Measurements from ENCODE around the gene SGSM2.

The SGSM2 gene

DNA sequence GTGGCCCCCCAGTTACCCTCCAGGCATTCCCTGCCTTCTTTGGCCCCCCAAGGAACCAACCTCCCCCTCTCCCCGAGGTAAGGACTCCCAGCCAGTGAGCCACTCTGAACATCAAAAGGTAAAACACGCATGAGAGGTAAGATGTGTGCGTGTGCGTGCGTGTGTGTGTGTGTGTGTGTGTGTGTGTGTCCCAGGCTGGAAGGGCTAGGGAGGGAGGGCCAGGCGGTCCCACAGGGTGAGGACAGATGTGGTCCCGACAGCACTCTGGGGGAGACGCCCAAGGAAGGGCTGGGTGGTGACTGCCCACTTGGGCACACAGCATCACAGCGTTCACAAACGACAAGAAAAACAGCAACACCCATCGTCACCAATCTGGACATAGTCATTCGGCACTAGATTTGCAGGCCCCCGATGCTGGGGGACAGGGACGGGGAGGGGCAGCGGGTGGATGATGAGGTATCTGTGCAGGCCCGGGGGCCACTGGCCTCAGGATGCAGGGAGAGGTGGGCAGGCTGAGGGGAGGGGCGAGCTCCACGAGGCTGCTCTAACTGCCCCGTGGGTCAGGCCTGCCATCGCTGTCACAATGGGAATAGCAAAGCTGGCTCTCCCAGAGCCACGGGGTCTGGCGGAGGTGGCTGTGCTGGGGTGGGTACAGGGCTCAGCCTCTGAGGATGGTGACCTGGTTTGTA, 47.3 kb downstream of the SGSM2 start:
- DNase-seq (ENCODE audit: extremely low read depth in 1 of 2, low read depth in 1 of 2), result no peak

DNA sequence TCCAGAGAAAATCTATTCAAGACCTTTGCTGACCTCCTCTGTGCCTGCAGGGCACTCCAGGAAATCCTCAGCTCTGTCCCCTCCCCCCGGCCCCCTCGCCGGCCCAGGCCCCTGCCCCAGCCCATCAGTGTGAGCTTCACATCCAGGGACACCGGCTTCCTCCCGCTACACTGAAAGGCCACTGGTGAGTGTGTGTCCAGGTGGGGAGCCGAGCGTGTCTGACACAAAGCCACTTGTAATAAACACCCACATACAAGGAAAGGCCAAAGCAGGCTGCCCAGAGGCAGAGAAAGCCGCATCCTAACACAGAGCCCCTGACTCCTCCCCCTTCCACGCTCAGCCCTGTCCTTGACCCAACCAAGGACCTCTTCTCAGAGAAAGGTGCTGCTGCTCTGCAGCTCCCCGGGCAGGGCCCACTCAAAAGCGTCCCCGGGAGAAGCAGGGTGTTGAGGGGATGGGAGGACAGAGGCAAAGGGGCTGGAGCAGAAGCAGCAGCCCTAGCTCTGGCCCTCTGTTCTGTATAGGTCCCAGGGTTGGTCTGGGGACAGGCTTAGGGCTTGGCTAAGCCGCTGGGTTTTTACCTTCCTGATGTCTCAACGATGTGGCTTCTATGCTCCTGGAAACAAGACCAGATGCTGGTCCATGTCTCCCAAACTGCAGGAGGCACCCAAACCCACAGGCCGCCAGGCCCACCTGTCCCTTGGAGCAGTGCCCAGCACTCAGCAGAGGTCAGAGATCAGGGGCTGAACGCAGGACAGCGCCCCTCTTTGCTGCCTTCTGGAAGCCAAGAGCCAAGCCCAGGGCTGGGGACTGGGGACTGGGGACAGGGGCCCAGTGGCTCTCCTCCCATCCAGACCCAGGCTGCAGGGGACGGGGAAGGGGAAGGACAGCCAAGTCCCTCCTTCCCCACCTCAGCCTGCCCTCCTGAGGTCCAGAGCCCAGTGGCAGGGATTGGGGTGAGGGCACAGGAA, 48.2 kb downstream of the SGSM2 start:
- DNase-seq (ENCODE audit: extremely low read depth in 1 of 2, low read depth in 1 of 2), result no peak

DNA sequence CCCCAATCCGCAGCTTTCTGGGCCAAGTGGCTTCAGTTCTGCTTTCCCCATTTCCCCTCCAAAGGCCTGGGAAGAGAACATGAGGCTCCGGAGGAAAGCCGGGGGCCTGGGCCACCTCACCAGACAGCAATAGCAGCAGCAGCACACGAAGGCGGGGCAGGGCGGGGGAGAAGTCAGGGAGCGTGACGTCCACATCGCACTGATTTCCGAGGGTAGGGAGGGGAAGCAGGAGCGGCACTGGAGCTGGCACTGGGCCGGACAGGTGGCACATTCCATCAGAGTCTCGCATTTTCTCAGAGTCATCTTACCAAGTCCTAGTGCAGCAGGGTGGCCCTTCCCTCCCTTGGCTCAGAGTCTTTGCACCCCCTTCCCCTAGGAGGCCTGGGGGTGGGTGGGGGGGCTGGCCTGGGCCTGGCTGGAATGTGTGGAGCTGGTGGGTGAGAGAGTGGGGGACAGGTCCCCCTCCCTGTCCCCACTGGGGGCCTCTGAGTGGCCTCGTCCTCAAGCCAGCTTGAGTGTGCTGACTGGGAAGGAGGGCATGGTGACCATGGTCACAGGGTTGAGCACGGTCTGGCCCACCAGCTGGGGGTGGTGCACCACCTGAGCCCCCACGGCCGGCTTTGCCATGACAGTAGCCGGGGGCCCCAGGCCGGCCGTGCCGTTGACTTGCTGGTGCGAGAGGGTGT, 49.2 kb downstream of the SGSM2 start:
- DNase-seq (ENCODE audit: extremely low read depth in 1 of 2, low read depth in 1 of 2), result no peak

DNA sequence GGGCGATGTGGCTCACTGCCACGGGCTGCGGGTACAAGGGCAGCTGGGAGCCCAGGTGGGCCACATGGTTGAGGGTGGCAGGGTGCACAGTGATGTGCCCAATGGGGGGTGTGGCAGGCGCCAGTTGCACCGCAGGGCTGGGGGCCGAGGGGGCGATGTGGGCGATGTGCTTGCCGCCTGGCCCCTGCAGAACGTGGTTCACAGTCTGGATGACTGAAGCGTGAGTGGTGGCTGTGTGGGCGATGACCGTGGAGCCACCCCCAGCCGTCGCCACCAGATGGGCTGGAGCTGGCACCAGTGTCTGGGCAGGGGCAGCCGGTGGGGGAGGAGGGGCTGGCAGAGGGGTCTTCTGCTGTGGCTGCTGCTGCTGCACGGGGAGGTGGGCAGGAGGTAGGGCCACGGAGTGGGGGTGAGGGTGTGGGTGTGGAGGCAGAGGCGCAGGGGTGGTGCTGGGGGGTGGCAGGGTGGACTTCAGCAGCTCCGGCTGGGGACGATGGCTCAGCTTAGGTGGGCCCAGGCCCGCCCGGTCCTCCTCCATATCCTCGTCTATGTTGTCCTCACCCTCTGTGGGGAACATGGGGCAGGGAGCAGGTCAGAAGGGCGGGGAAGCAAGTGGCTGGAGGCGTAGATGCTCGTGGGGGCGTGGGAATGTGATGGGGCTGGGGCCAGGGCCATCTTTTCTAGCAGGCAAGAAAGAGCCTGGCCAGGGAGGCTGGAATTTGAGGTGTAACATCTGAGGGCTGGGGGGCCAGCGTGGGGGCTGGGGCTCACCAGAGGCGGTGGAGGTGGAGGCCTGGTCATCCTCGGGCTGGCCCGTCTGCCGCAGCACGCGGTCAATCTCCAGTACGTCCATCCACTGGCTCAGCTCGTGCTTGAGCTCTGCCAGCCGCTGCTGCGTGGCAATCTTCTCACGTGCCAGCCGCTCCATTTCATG, 50.1 kb downstream of the SGSM2 start:
- DNase-seq (ENCODE audit: extremely low read depth in 1 of 2, low read depth in 1 of 2), result no peak

DNA sequence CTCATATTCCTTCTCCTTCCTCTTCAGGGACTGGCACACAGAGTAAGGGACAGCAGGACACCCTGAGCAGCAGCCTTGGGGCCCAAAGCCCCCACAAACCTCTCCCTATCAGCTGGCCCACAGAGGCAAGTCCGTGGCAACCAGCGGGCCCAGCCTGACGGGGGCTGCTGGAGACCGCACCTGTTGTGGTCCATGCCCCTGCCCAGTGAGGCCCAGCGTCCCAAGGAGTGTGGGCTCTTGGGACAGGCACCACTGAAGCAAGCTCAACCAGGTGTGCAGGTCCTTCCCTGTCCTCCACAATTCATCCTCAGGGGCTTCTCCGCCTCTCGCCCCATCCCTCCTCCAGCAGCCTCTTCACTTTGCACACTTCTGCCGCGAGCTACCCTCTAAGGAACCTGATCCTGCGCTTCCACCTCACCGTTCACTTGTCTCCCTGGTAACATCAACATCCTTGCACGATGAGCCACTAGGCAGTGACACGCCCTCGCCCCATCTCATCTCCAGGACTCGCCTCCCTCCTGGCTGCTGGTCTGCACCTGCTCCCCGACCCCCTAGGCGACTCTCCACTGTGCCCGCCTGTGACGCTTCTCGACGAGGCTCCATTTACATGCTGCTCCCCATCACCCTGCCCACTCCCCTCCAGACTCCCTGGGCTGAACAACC, 50.9 kb downstream of the SGSM2 start:
- DNase-seq (ENCODE audit: extremely low read depth in 1 of 2, low read depth in 1 of 2), result no peak

DNA sequence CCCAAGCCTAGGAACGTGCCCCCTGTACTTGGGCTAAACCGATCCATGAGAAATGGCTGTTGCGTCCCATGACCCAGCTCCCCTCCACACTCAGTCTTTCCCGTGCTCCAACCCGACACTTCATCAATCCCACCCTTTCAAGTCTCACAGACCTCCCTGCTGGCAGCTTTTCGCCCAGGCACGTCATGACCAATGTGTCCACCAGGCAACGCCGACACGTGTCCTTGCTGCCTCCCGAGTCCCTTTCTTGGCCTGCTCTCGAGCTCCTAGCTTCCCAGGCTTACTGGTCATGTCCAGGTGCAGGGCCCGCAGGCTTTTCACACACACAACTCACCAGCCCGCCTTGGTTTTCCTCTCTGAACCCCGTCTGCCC, 51.4 kb downstream of the SGSM2 start:
- no peak for DNase-seq (ENCODE audit: extremely low read depth in 1 of 2, low read depth in 1 of 2)

DNA sequence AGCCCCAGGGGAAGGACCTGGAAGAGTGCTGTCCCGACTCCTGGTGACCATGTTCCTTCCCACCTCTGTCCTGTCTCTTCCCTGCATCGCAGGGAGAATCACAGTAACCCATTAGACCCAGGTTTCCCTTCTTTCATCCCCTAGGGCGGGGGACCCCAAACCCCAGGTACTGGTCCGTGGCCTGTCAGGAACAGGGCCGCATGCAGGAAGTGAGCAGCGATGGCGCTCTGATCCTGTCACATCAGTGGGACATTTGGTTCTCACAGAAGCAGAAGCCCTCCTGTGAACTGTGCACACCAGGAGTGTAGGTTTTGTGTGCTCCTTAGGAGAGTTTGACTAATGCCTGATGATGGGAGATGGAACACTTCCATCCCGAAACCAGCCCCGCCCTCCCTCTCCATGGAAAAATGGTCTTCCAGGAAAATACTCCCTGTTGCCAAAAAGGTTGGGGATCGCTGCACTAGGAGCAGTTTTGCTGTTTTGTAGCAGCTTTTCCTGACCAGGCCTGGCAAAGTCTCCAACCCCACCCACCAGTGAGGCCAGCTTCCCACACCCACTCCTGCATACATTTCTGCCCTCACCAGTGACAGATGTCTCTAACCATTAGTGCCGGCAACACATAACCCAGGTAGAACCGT, 53.0 kb downstream of the SGSM2 start:
- DNase-seq (ENCODE audit: extremely low read depth in 1 of 2, low read depth in 1 of 2), result no peak

DNA sequence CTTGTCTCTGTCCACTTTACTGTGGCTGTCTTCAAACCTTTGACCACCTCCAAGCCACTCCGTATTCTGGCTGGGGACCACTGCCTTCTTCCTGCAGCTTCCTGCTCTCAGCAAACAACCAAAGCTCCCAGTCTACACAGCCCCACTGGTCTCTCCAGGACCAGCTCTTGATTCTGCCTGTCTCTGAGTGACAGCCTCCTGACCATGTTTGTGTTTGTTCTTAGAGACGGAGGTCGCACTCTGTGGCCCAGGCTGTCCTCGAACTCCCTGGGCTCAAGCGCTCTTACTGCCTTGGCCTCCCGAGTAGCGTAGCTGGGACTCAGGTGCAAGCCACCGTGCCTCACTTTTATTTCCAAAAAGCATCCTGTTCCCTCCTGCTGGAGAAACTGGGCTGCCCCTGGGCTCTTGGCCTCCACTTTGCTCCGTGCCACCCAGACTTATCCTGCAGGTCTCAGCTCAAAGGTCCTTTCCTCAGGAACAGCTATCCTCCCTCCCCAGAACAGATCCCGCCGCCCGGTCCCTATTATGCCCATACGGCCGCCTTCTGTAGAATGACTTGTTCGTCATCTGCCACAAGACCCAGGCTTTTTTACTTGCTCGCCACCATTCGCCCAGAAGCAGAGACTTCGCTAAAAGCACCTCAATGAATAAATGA, 54.4 kb downstream of the SGSM2 start:
- no peak for DNase-seq (ENCODE audit: extremely low read depth in 1 of 2, low read depth in 1 of 2)

DNA sequence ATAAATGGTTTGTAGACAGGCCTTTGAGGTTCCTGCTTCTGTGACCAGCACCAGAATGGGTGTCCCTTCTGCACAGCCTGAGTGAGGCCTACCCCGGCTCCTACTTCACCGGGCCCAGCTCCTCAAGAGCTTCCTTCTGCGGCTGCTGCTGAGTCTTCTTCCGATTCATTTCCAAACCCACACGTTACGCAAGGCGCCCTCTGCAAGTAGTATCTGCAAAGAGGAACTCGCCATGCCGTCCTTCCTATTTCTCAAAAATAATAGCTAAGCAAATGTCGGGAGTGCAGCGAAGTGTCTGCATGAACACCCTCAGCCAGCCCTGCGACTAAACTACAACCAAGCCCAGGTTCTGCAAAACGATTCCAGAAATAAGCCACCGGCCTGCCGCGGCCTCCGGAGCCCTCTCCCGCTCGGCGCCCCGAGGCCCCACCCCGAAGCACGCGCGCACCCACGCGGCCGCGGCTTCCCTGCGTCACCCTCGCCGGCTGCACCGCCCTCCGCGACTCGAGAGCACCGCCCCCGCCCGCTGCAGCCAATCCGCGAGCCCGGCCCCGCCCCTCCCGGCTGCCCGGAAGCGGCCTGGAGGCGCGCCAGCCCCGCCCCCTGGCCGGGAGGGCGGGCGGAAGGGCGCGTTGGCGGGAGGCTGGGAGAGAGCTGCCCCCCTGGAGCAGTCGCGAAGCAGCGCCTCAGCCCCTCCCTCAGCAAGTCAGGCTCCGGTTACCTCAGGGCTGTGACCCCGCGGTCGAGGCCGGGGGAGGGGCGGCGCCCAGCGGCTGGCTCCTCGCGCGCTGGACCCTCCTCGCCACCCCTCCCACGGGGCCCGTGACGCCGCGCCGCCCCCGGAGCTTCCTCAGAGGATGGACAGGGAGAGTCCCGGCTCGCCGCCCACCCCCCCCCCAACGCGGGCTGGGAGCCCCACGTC, 55.2 kb downstream of the SGSM2 start:
- DNase-seq (ENCODE audit: extremely low read depth in 1 of 2, low read depth in 1 of 2), result peak; percentile 91 to 98

DNA sequence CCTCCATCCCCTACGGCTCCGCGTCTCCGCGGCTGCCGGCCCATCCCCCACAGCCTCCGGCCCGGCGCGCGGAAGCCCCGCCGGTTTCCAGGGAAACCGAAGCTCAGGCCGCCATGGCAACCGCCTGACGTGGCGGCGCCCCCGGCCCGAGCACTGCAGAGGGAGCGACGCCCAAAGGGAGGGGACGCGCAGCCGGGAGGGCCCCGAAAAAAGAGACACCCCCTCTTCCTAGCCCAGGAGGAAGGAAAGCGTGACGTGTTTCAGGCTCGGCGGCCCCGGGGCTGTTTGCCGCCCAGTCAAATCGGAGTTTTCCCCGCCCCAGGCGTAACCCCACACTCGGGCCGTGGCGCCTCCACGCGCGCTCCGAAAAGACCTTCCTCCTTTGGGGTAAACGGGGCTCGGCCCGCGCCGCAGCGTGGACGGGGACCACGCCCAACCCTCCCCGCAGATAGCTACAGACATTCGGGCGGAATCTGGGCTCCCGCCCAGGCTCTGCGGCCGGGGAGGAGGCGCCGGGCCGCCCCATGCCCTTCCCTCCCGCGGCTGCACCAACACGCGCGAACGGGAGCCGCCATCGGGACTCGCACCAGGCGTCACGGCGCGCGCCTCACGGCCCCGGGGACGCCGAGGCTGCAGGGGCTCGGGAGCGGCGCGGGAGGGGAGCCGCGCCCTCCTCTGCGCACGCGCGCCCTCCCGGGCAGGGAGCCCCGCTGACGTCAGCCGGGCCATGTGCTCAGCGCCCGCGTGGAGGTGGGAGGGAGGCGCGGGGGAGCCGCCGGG, 56.1 kb downstream of the SGSM2 start:
- peak; percentile 80 to 87 for DNase-seq (ENCODE audit: extremely low read depth in 1 of 2, low read depth in 1 of 2)

DNA sequence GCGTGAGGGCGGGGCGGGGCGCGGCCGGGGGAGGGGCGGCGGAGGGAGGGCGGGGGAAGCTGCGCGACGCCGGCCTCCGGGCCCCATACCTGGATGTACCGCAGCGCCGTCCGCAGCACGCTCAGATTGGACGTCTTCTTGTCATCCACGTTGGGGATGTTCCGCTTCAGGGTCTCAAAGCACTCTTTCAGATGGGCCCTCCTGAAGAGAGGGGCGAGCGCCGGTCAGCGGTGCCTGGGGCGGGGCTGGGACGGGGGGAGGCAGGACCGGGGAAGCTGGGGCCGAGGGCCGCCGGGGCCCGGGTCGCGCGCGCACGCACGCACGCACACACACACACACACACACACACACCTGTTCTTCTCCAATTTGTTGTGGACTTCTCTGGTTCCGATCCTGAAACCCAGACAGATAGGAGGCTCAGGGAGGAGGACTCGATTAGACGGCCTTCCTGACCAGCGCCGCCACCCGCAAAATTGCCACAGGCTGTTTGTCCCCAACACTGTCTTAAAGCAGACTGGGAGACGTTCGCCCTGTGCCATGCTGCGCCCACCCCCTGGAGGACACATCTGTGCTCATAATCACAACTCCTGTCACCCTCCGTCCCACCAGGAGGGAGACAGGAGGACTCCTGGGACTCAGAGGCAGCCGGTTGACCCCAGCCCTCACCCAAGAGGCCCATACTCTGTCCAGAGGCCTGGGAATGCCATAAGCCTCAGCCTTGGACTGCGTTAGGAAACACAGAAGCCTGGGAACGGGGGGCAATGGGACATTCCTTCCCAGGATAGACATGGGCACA, 56.9 kb downstream of the SGSM2 start:
- DNase-seq (ENCODE audit: extremely low read depth in 1 of 2, low read depth in 1 of 2), result no peak

DNA sequence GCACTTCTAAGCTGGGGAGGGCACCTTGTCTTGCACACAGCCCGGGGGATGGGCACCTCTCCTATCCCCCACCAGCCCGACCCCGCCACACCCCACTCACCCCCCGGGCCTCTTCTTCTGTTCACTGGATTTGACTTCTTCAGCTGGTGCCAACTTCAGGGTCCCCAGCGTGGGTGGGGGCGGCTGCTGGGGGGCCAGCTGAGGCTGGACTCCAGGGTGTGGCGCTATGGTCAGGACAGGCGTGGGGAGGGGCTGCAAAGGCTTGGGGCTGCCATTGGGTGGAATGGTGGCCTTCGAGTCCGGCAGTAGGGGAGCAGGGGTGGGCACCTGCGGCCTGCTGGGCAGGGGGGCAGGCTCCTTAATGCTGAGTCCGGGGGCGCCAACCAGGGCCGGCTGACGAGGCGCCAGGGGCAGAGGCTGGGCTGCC, 57.5 kb downstream of the SGSM2 start:
- DNase-seq (ENCODE audit: extremely low read depth in 1 of 2, low read depth in 1 of 2), result no peak

DNA sequence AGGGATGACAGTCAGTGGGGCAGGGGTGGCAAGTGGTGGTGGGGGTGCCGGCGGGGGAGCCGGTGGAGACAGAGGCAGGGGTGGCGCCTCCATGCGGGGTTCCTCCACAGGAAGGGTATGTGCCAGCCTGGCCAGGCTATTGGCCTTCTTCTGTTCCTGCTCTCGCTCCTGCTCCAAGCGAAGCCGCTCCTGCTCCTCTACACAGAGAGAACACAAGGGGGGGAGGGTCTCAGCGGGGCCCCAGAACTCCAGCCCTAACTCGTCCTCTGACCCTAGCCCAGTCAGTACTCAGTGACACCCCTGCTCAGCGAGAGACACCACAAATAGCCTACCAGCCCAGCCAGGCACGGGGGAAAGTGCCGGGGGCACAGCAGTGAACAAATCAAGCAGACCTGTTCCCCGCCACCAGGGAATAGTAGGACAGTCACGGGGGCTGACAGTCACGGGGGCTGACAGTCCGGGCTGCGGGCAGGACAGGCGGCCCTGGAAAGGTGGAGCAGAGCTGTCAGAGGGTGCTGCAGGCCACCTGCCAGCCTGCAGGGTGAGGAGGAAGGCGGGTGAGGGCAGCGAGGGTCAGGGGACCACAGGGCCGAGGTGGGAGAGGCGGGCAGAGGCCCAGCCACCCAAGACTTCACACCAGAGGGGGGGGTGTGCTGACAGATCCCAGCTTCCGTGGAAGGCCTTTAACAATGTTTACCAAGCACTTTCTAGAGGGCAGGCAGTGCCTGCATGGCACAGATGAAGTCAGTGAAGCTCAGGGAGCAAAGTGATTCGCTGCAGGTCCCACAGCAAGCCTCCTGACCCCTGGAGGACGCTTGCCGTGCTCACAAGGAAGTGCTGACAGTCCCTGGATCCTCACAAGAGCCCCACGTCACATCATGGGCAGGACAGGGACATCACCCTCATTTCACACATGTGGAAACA, 58.2 kb downstream of the SGSM2 start:
- DNase-seq (ENCODE audit: extremely low read depth in 1 of 2, low read depth in 1 of 2), result no peak

DNA sequence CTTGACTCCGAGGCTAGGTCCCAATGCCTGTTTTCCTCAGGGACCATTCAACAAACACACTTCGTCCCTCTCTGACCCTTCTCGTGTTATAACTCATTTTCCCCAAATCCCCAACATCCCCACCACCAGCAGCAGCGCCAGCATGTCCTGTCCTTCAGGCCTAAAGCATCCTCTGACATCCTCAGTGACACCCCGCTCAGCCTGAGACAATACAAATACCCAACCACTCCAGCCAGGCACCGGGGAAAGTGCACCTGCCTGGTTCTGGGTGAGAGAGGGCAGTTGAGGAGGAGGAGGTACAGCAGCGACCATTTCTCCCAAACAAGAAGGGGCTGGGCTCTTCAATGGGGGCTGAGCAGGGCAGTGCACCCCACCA, 58.9 kb downstream of the SGSM2 start:
- no peak for DNase-seq (ENCODE audit: extremely low read depth in 1 of 2, low read depth in 1 of 2)

DNA sequence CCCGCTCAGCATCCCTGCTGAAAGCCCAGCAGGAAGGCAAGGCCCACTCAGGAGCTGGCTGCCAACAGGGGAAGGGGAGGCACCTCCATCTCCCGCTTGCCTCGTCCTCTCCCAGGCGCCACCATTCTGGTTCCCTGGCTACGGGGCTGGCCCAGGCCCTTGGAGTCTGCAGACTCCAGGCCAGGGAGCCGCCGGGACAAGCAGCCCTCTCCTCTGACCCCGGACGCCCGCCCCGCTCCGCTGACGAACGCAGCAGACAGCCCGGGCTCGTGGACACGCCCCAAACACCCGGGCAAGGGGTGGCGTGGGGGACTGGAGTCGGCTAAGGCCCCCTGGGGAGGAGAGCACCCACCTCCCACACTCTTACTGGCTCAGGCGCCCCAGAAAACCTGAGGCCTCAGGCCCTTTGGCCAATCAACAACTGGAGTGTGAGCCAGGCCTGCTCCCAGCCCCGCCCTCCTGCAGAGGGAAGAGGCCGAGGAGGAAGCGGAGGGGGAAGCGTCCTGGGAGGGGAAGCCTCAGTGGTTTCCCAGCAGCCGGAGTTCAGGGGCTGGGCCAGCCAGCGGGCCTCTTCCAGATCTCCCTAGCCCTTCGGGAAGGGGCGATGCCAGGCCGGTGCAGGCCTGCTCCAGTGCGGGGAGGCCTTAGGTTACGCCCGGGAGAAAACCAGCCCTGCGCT, 59.4 kb downstream of the SGSM2 start:
- no peak for DNase-seq (ENCODE audit: extremely low read depth in 1 of 2, low read depth in 1 of 2)

All from activated CD8-positive, alpha-beta memory T cell treated with anti-CD3 and anti-CD28 coated beads for 1 hour (primary cell).